Activated CD4-positive, CD25-positive, alpha-beta regulatory T cell treated with anti-CD3 and anti-CD28 coated beads, Interleukin-2, amount 50 U/mL, for 24 hours (primary cell): Measurements from ENCODE around the gene CFD.
A peak's percentile ranks its signal among the peaks of the same experiment; 100 is the strongest.
"Not testable (repeated sequence)": the region's sequence is repeated elsewhere in the genome, so short reads cannot be mapped to it uniquely, and the experiment has no call there.

Experiments
- ATAC-seq, 2 donors: fragments of 150-1000 bp; cut with Tn5 transposase; one replicate each; pipeline ENCODE4 v1.10.0; 2021; ENCODE audit warnings: mild to moderate bottlenecking in 1 of 2, moderate library complexity in 1 of 2

Gene CFD

DNA sequence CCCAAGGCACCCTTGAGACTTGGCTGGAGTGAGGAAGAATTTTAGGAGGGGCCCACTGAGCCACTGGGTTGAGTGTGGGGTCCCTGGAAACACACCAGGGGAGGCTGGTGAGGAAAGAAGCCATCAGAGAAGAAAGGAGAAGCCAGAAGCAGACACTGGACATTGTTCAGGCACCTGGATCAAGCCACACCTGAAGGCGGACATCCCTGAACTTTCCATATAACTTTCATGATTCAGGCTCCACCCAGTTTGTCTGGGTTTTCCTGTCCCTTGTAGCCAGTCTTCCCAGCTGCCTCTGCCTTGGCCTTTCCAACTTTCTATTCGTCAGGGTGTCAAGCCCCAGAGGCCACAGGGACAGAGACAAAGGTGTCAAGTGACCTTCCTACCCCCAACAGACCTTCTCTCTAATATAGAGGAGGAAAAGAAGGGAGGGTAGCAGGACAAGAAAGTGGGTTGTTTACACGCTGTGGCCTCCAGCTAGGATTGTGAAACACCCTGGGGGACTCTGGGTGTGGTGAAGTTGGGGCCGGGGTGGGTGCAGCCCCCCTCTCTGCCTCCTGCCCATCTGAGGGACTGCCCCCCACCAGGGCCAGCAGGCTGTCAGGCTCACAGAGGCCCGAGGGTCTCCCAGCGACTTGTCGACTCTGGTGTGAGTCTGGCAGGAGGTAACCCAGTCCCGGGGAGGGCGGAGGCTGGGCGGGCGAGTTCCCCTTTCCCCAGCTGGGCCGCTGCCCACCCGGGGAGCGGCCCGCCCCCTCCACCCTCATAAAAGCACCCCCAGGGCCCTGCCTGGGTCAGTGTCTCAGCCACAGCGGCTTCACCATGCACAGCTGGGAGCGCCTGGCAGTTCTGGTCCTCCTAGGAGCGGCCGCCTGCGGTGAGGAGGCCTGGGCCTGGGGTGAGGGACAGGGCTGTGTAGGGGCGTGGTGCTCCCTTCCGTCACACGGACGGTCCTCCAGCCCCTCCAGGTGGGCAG, at the start of gene CFD:
CFD (plus strand) TSS at position 797 of the 976 bp plus-strand sequence; CDS start at position 823, 26 bp downstream.
- ATAC-seq = no peak

DNA sequence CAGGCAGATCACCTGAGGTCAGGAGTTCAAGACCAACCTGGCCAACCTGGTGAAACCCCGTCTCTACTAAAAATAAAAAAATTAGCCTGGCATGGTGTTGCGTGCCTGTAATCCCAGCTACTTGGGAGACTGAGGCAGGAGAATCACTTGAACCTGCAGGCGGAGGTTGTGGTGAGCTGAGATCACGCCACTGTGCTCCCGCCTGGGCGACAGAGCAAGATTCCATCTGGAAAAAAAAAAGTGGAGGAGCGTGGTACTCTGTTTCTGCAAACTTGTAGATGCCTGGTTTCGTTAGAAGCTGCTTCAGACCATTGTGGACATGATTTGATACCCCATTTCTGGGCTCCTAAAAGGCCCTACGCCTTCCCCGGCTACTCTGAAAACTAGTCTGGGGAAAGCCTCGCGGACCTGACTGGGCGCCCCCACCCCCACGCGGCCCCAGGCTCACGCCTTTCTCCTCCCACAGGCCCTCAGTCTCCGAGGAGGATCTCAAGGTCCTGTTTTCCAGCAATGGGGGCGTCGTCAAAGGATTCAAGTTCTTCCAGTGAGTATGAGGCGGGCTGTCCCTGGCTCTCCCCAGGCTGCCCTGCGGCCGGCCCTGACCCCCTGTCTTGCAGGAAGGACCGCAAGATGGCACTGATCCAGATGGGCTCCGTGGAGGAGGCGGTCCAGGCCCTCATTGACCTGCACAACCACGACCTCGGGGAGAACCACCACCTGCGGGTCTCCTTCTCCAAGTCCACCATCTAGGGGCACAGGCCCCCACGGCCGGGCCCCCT, 49.2 kb upstream of the CFD start:
- no peak for ATAC-seq

DNA sequence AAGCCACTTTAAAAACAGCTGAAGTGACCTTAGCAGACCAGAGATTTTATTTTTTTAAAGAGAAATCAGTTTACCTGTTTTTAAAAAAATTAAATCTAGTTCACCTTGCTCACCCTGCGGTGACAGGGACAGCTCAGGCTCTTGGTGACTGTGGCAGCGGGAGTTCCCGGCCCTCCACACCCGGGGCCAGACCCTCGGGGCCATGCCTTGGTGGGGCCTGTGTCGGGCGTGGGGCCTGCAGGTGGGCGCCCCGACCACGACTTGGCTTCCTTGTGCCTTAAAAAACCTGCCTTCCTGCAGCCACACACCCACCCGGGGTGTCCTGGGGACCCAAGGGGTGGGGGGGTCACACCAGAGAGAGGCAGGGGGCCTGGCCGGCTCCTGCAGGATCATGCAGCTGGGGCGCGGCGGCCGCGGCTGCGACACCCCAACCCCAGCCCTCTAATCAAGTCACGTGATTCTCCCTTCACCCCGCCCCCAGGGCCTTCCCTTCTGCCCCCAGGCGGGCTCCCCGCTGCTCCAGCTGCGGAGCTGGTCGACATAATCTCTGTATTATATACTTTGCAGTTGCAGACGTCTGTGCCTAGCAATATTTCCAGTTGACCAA, 48.5 kb upstream of the CFD start:
- no peak for ATAC-seq

DNA sequence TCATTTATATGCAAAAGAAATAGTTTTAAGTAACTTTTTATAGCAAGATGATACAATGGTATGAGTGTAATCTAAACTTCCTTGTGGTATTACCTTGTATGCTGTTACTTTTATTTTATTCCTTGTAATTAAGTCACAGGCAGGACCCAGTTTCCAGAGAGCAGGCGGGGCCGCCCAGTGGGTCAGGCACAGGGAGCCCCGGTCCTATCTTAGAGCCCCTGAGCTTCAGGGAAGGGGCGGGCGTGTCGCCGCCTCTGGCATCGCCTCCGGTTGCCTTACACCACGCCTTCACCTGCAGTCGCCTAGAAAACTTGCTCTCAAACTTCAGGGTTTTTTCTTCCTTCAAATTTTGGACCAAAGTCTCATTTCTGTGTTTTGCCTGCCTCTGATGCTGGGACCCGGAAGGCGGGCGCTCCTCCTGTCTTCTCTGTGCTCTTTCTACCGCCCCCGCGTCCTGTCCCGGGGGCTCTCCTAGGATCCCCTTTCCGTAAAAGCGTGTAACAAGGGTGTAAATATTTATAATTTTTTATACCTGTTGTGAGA, 47.9 kb upstream of the CFD start:
- no peak for ATAC-seq

DNA sequence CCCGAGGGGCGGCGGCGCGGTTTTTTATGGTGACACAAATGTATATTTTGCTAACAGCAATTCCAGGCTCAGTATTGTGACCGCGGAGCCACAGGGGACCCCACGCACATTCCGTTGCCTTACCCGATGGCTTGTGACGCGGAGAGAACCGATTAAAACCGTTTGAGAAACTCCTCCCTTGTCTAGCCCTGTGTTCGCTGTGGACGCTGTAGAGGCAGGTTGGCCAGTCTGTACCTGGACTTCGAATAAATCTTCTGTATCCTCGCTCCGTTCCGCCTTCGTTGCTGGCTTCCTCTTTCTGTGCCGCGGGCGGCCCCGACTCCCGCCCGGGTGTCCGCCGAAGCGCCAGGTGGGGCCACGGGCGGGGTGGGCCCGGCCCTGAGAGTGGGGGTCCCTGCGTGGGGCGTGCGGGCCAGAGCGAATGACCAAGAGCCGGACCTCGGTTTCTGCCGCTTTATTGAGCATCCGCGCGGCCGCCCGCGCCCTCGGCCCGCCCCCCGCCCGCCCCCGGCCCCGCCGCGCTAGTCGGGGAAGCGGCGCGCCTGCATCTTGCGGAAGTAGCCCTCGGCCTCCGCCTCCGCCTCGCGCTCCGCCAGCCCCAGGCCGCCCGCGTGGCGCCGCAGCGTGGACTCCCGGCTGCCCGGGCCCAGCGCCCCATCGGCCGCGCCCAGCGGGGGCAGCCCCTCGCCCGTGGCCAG, 47.3 kb upstream of the CFD start:
- ATAC-seq = no peak

DNA sequence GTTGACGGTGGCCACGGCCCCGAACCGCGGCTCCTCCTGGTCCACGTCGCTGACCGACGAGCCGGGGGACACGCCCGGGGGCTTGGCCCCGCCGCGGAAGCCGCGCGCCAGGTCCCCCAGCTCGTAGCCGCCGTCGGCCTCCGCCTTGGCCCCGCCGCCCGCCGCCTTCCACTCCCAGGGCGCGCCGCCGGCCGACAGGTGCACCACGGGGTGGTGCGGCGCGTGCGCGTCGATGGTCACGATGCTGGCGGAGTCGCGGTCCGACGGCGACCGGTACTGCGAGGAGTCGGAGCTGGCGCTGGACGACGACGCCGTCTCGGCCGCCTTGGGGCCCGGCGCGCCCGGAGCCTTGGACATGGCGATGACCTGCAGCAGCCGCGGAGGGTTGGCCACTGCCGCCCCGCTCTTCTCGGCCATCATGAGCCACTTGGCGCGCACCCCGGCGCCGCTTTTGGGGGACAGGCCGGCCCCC, 46.7 kb upstream of the CFD start:
- ATAC-seq = no peak

DNA sequence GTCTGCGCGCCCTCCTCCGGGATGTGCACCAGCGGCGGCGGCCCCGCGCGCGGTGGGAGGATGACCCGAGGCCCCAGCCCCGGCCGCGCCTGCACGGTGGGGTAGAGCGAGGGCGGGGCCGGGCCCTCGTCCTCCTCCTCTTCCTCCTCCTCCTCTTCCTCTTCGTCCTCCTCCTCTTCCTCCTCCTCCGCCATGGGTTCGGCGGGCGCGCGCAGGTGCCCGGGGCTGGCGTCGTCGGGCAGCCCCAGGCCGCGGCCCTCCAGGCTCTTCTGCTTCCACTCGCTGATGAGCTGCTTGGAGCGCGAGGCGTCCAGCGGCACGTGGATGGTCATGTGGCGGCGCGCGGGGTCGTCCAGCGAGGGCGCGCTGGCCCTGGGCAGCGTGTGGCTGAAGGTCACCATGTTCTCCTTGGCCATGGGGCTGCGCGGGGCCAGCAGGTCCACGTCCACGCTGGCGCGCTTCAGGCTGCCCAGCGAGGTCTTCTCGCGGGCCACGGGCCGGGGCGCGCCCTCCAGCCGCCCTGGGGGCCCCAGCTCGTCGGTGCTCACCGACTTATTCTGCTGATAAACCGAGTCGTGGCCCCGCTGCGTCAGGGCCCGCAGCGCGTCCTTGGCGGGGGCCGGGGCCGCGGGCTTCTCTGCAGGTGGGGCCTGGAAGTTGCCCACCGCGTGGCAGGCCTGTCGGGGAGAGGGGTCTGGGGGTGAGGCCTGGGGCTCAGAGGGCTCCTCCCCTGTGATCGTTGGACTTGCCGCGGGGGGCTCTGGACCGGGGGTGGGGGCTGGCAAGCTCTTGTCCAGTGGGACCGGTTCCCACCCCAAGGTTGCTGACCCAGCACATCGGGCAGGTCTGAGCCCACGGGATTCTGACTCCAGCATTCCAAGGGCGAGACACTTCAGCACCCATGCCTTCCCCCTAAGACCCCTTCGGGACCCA, 46.0 kb upstream of the CFD start:
- no peak for ATAC-seq

DNA sequence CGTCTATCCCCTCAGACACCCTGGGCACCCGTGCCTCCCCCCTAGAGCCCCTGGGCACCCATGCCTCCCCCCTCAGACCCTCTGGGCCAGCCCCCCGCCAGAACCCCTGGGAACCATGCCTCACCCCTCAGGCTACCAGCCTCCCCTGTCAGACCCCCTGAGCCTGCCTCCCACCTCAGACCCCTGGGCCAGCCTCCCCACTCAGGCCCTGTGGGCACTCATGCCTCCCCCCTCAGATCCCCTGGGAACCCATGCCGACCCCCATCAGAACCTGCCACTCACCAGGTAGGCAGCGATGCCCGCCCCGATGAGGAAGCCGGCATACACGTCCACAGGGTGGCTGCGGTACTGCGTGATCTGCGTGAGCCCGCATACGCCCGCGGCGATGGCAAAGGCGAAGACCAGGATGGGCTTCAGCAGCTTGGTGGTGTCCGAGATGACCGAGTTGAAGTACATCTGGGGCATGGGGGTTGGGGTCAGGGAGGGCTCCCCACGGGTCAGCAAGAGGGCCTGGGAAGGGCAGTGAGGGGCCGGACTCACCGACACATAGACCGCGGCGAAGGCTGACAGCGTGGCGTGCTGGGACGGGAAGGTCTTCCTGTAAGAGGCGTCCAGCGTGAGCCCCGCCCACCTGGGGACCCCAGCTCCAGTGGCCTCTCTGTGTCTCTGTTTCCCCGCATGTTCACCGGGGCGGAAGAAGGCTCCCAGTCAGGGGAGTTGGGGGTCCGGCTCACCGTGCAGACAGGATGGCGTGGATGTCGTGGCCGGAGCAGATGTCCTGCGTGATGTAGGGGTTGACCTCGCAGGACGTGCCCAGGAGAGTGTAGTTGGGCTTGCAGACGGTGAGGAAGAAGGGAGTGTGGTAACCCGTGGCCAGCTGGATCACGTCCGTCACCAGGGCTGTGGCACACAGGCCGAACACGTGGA, 45.0 kb upstream of the CFD start:
- peak in 1 of 2 donors; percentile 6 for ATAC-seq

DNA sequence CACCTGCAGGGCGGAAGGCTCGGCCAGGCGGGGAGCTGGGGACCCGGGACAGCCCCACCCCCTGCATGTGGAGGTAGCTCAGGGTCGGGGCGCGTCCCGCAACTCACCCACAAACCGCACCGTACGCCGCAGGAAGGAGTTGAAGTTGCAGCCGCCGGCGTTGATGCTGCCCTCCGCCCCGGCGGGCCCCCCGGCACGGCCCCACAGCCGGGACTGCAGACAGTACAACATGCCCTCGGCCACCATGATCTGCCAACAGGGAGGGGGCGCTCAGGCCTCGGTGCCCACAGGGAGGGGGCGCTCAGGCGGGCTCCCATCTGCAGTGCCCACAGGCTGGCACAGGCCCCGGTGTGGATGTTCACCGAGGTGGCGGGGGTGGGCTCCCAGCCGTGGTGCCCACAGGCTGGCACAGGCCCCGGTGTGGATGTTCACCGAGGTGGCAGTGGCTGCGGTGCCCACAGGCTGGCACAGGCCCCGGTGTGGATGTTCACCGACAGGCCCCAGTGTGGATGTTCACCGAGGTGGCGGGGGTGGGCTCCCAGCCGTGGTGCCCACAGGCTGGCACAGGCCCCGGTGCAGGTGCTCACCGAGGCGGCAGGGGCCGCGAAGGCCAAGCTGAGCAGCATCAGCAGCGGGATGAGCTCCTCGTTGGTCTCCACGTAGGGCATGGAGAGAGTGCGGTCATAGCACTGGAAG, 44.2 kb upstream of the CFD start:
- ATAC-seq = peak; percentile 11 to 17

DNA sequence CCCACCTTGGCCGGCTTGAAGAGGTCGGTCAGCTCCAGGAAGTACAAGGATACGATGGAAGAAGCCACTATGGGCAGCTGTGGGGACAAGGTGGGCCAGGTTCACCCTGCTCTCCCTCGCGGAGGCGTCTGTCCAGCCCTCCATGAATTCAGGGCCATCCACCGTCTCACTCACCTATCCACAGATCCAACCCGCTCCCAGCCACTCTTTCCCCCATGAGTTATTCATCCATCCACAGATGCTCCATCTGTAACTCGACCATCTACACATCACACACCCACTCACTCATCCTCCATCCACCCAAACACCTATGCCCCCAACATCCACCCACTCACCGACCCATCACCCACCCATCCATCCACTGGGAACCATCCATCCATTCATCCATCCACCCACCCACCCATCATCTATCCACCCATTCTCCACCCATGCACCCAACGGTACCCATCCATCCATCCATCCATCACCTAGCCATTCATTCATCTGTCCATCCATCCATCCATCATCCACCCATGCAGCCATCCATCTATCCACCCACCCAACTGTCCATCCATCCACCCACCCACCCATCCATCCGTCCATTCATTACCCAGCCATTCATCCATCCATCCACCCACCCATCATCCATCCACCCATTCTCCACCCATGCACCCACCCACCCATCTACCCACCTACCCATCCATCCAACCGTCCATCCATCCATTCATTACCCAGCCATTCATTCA, 43.5 kb upstream of the CFD start:
- peak in 1 of 2 donors; percentile 7 for ATAC-seq

DNA sequence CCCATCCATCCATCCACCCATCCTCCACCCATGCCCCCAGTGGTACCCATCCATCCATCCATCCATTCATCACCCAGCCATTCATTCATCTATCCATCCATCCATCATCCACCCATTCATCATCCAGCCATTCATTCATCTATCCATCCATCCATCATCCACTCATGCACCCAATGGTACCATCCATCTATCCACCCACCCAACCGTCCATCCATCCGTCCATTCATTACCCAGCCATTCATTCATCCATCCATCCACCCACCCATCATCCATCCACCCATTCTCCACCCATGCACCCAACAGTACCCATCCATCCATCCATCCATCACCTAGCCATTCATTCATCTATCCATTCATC, 43.0 kb upstream of the CFD start:
- no peak for ATAC-seq

DNA sequence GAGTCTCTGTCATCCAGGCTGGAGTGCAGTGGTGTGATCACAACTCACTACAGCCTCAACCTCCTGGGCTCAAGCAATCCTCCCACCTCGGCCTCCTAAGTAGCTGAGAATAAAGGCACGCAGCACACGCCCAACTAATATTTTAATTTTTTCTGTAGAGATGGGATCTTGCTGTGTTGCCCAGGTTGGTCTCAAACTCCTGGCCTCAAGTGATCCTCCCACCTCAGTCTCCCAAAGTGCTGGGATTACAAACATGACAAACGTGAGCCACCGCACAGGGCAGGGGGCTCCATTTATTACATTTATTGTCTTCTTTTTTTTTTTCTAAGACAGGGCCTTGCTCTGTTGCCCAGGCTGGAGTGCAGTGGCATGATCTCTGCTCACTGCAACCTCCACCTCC, 39.3 kb upstream of the CFD start:
- ATAC-seq = not testable (repeated sequence)

DNA sequence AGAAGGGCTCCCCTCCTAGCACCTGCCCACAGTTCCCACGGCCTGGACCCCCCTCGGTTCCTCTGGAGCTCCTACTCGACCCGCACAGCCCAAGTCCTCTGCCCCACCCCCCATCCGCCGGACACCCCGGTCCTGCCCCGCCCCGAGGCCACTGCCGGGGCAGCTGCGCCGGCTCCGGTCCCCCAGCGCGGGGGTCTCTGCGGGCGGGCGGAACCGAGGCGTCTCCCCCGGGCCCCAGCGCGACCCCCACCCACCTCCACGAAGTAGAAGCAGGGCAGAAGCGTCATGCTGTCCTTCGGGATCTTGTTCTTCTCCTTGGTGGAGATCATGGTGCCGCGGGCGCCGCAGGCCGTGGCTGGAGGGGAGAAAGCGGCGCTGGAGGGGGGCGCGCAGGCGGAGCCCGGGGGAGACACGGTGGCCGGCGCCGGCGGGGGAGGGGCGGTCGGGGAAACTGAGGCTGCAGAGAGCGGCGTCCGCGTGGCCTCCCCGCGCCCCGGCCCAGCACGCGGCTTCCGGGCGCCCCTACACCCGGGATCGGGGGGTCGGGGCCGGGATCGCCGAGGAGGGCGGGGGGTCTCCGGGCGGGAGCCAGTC, 38.1 kb upstream of the CFD start:
- no peak for ATAC-seq

DNA sequence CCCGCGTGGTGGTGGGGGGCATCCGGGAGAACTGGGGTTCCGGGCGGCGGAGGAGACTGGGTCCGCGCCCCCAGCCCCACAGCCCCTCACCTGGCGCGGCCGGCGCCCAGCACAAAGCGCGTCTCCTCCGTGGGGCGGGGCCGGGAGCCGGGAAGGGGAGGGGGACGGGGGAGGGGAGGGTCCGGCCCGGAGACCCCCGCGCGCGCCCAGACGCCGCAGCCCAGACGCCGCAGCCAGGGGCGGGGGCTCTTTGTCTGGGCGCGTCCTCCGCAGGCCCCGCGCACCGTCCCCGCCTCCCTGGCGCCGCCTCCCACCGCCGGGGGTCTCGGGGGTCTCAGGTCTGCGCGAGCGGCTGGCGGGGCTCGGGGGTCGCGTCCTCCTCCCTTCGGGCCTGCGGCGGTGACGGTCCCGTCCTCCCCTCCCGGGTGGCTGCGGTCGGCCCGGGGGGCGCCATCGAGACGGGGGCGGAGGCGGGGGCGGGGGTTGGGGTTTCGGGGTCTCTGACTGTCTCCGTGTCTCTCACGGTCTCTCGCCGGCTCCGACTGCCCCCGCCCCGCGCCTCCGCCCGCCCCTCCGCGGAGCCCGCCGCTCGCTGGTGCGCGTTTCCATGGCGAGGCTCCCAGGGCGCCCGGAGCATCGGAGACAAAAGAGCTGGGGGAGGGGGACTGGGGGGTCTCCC, 37.5 kb upstream of the CFD start, which contains the start of gene PLPPR3:
PLPPR3 (minus strand) TSS at position 131 of the 679 bp plus-strand sequence. CDS start 396 bp downstream, outside the sequence.
- ATAC-seq = no peak

DNA sequence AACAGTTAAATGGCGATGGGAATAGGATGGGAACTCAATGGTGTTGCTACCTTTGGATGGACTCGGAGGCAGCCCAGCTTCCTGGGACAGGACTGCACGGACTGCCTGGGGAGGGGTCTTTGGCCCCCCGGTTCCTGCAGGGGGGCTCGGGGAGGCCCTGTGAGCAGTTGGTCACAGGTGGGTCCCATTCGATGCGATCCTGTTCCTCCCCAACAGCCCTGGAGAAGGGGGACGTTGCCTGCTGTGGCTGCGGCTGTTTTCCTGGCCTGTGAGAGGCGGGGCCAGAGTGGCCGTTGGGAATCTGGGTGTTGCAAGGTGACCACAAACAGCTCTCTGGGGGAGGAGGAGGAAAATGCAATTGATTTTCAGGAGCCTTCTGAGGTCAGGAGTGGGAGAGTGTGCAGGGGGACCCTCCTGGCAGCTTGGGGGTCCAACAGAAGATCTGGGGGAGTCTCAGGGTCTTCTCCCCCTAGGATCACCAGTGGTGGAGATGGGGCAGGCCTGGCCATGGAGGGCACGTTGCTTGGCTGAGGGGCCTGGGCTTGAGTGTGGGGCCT, 35.8 kb upstream of the CFD start:
- ATAC-seq = no peak

DNA sequence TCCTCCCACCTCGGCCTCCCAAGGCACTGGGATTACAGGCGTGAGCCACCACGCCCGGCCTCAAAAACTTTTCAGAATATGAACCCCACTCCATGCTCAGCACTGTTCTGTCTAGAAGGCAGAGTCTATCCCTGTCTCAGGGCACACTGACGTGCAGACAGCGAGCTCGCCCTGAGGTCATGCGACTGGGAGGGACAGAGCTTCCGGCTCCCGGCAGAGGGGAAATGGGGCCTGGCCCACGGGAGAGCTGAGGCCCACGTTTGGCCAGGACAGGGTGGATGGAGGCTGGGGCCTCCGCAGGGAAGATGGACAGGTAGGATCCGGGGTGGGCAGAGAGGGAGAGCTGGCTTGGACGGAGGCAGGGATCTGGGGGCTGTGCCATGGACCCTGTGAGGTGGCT, 34.6 kb upstream of the CFD start:
- ATAC-seq = no peak
